A549 (cell line): ENCODE results near the gene PHC2.

Source experiments
- CHD2 ChIP-seq: fragments of 150-350 bp; IDR thresholded peaks from 2 replicates; pipeline ENCODE4 v1.6.1; 2014; ENCODE audit warnings: low read length; ENCODE audit not compliant: partially characterized antibody
- POLR2A ChIP-seq: IDR thresholded peaks from 2 replicates; pipeline ENCODE4 v1.6.1; 2012; ENCODE audit warnings: mild to moderate bottlenecking, low read length
- RAD21 ChIP-seq, 2 experiments: fragments of >200 bp in 1 of 2; sonication (Bioruptor Twin) in 1 of 2; formaldehyde crosslinking in 1 of 2; IDR thresholded peaks in 1 of 2; conservative IDR thresholded peaks in 1 of 2; 2 replicates in 1 of 2; 3 replicates in 1 of 2; pipeline ENCODE4 v1.6.1; 2012 to 2018; ENCODE audit warnings: inconsistent platforms in 1 of 2
- SREBF2 ChIP-seq: fragments of 450-650 bp; IDR thresholded peaks from 2 replicates; pipeline ENCODE4 v1.6.1; 2014; ENCODE audit warnings: mild to moderate bottlenecking, moderate library complexity
- TF ChIP-seq, protein P1 (sequence below): fragments of >200 bp; sonication (Bioruptor Twin); formaldehyde crosslinking; IDR thresholded peaks from 3 replicates; pipeline ENCODE4 v1.5.1; 2016

DNA sequence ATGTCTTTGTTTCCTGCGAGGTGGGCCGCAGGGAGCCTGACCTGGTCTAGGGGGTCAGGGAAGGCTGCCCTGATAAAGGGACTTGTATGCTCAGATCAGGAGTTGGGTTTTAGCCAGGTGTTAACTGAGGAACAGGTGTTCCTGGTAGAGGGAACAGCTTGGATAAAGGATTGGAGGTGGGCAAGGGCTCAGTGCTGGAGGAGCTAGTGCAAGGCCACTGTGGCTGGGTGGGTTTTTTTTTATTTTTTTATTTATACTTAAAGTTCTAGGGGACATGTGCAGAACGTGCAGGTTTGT is 141.1 kb downstream of the PHC2 start:
- TF ChIP-seq POLR2A (no peak), SREBF2 (no peak), RAD21 (conservative IDR thresholded peaks at IDR 0.05 in 1 of 2, IDR thresholded peaks at IDR 0.05 in 1 of 2) (no peak), CHD2 (no peak)
- TF ChIP-seq, protein P1, sequence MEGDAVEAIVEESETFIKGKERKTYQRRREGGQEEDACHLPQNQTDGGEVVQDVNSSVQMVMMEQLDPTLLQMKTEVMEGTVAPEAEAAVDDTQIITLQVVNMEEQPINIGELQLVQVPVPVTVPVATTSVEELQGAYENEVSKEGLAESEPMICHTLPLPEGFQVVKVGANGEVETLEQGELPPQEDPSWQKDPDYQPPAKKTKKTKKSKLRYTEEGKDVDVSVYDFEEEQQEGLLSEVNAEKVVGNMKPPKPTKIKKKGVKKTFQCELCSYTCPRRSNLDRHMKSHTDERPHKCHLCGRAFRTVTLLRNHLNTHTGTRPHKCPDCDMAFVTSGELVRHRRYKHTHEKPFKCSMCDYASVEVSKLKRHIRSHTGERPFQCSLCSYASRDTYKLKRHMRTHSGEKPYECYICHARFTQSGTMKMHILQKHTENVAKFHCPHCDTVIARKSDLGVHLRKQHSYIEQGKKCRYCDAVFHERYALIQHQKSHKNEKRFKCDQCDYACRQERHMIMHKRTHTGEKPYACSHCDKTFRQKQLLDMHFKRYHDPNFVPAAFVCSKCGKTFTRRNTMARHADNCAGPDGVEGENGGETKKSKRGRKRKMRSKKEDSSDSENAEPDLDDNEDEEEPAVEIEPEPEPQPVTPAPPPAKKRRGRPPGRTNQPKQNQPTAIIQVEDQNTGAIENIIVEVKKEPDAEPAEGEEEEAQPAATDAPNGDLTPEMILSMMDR: no peak
